Measurements from ENCODE around the gene IKZF1.
A peak's percentile ranks its signal among the peaks of the same experiment; 100 is the strongest.

Gene IKZF1

DNA sequence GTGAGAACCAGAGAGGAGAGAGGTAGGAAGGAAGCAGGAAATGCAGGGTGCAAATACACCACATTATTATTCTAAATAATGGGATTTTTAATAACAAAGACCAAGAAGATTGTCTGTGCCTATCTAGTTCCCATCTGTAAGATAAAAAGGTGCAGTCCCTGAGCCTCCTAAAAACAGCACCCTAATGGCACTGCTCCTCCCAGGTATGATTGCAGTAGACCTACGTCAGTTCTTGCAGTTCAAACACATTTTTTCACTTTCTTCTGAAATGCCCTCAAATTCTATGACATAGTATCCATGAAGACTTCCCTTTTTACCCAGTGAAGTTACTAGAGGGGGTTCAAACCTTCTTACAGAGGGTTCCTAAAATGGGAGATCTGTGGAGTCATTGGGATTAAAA is 75.0 kb downstream of the IKZF1 start:
- no peak for DNase-seq

DNA sequence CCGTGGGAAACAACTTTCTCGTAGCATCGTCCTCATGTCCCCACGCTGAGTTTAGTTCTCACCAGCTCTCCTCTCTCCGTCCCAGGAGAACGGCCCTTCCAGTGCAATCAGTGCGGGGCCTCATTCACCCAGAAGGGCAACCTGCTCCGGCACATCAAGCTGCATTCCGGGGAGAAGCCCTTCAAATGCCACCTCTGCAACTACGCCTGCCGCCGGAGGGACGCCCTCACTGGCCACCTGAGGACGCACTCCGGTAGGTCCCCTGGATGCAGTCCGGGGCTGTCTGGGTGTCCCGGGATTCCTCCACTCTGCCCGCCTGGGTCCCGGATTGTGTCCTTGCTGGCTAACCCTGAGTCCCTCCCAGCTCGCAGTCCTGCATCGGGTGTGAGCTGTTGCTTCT is 77.9 kb downstream of the IKZF1 start:
- no peak for DNase-seq

DNA sequence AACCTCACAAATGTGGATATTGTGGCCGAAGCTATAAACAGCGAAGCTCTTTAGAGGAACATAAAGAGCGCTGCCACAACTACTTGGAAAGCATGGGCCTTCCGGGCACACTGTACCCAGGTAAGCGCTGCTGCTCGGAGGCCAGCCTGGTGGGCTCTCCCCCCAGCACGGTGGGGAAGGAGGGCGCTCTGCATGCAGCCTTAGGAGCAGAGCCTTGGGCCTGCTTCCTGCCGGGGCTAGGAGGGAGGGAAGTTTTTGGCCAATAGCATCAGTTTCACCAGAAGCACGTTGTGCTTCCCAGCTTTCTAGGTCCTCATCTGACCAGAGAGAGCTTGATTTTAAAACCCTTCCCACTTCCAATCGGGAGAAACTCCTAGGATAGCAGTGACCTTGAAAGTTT is 82.8 kb downstream of the IKZF1 start:
- DNase-seq = no peak

DNA sequence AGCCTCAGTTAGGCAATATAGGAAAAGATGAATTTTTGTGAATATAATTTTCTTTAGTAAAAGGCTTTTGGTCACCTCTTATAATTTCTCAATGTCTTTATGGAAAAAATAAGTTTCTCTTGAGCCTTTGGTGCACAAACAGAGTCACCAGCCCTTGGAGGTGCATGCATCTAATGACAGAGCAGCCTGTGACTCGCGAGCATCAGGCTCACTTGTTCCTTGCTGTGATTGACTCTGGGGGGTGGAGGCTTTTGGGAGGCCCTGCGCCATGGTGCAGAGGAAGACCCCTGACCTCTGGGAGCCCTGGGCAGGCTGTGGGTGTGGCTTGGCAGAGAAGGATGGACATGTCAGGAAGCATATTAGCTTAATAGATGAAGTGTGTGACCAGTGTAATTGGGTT is 85.4 kb downstream of the IKZF1 start:
- no peak for DNase-seq

DNA sequence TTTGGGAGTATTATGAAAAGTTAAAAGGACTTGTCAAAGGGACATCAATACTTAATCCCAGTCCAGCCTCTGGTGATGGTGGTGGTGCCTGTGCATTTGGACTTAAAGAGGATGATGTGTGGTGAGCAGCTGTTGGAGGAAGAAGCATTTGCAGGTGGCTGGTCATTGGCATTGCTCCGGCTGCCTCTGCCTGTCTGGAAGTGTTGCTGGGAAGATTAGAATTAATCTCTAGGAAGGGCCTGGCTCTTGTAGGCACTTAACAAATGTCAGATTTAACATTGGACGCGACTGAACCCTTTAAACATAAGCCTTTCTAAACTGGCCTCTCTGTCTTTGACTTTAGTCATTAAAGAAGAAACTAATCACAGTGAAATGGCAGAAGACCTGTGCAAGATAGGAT is 86.9 kb downstream of the IKZF1 start:
- no peak for DNase-seq

DNA sequence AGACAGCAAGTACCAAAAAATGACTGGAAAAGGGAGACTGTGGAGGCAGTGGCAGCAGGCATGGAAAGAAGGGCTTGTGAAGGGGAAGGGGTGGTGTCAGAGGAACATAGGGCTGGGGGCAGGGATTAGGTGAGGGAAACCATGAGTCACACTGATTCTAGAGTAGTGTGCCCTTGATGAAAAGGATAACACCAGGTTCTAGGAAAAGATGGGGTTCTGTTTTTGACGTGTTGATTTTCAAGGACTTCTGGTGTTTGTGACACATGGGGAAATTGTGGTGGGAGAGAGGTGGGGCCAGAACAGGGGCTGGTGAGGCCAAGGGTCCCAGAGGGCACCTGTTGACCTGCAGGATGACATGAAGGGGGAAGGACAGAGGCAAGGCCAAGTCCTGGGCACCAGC is 88.6 kb downstream of the IKZF1 start:
- peak; percentile 30 for DNase-seq

DNA sequence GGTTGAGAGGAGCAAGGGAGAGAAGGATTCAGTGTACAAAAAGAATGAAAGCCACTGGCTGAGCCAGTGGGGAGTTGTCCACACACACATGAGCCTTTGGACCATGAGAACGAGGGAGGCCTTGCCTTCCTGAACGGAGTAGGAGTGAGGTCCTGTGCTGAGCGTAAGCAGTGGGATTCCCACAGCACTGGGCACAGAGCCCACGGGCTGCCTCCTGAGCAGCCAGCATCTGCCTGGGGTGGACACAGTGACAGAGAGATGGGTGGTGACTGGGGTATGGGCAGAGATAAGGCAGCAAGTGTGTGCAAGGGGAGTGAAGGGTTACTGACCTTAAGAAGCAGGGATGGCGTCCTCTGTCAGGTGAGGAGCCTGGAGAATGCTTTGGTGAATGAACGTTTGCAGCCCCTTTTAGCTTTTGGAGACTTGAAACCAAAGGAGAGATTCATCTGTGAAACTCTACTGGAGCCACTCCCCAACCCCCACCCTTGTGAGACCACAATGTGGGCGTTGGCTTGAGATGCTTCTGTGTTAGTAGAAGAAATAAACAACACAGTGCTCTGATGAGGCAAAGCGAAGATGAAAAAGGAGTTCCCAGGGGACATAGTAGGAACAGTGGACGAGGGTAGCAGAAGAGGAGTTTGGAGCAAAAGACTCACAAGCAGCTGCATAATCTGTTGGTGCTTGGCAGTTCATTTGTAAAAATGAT is 89.2 kb downstream of the IKZF1 start:
- DNase-seq = peak; percentile 63

DNA sequence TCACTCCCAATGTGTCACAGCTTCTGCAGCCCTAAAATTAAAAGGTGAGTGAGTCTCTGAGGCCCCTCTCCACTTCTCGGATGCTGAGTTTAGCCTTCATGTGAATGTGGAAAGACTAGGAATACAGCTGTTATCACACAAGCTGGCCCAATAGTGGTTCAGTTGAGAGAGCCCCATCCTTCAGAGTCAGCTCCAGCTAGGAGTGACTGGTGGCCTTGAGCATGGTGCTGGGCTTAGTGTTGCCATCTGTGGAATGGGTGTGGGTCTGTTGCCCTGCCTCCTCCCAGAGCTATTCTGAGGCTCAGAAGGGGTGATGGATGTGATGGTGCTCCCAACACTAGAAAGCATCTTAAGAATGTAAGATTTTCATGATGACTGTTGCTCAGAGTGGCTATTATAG is 89.8 kb downstream of the IKZF1 start:
- DNase-seq = no peak

DNA sequence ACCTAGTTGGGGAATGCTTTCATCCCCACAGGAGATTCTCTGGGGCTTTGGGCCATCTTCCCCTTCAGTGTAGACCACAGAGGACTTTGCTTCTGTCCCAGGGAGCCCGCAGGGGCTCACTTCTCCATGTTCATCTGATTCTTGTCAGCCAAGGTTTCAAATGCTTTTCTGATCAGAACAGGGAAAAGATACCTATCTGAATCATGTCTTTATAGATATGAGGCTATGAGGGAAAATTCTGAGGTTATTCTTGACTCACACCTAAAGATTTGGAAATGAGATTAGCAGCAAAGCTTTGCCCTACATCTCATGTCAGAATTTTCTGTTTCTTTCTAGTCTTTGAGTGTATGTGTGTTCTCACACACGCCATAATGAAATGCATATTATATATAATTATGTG is 92.3 kb downstream of the IKZF1 start:
- peak; percentile 33 for DNase-seq

DNA sequence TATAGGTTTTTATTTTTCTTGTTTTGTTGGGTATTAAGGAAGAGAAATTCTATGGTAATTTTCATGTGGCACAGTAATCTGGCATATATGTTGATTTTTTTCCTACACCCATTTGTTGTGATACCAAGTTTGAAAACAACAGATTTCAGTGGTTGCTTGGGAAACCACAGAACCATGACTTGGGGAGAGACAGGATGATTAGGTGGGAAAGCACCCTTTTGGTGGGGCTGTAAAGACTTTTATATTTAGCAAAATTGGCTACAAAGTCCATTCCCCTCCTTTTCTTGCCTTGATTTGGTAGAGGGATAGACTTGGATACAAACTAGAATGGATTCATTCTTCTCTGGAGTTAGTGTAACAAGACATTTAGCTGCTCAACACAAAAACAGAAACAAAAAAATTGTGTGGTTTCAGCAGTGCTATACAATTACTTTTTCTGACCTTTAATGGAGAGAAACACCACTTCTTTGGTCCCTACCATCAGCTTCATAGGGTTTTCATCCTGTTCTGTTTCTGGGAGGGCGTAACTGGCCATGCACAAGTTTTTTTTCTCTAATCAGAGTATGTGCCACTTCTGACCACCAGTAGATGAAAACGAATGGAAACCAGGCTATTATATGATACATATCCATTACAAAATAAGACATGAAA is 92.9 kb downstream of the IKZF1 start:
- DNase-seq = peak; percentile 65

DNA sequence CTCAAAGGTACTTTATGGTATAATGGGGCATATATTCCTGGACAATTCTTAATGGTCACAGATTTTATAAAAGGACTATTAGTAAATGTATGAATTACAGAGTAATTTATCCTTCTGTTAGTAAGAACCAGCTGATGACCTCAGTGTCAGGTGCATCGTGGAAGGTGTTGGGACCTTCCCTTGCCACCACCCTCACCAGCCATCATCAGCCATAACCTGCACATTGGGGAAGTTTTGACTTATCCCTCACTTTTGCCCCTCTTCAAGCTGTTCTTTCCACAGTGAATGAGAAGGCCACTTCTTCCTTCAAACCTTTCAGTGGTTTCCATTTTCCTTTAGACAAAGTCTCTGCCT is 93.4 kb downstream of the IKZF1 start:
- DNase-seq = no peak

DNA sequence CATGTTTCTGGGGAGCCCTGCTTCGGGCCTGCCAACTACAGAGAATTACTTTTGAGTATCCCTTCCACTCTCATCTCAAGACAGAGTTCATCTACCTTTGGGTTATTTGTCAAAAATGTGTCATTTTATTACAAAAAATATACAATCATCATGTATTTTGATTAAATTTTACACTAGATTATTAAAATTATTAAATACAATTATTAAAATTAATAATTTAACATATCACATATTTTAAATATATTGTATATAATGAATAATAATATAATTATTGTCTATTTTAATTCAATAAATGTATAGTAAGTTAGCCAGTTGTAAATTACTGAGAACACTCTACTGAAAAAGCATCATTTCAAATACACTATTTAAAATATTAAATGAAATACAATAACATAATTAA is 94.7 kb downstream of the IKZF1 start:
- no peak for DNase-seq

DNA sequence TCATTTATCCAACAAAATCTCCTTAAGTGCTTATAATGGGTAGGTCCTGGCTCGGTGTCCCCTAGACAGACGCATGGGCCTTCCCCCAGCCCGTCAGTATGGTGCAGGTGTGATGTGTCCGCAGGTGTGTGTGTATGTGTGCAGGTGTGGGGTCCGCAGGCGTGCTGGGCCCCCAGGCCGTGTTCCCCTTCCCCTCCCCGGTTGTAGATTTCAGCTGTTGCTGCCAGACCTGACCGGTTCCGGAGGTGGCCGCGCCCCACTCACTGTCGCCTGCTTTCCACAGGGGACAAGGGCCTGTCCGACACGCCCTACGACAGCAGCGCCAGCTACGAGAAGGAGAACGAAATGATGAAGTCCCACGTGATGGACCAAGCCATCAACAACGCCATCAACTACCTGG is 95.1 kb downstream of the IKZF1 start:
- no peak for DNase-seq

DNA sequence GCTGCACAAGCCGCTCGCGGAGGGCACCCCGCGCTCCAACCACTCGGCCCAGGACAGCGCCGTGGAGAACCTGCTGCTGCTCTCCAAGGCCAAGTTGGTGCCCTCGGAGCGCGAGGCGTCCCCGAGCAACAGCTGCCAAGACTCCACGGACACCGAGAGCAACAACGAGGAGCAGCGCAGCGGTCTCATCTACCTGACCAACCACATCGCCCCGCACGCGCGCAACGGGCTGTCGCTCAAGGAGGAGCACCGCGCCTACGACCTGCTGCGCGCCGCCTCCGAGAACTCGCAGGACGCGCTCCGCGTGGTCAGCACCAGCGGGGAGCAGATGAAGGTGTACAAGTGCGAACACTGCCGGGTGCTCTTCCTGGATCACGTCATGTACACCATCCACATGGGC is 95.6 kb downstream of the IKZF1 start:
- no peak for DNase-seq

DNA sequence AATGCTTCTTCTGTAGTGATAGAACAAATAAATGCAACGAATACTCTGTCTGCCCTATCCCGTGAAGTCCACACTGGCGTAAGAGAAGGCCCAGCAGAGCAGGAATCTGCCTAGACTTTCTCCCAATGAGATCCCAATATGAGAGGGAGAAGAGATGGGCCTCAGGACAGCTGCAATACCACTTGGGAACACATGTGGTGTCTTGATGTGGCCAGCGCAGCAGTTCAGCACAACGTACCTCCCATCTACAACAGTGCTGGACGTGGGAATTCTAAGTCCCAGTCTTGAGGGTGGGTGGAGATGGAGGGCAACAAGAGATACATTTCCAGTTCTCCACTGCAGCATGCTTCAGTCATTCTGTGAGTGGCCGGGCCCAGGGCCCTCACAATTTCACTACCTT is 99.9 kb downstream of the IKZF1 start:
- no peak for DNase-seq

DNA sequence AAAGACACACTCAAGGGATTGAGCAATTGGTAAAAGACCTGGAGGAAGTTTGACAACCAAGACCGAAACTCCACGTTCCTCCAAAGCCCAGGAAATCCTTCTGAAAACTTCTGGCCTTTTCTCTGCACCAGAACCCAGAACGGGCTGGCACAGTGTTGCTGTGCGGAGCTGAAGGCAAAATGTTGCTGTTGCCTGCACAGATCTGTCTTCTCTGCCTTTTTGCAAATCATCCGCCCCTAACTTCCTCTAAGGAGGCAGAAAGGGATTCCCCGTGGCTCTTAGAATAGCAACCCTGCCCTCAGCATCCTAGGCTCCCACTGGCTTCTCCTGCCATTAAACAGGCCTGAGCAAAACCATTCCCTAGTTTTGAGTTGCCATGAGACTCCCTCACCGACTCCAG is 100.7 kb downstream of the IKZF1 start:
- no peak for DNase-seq

DNA sequence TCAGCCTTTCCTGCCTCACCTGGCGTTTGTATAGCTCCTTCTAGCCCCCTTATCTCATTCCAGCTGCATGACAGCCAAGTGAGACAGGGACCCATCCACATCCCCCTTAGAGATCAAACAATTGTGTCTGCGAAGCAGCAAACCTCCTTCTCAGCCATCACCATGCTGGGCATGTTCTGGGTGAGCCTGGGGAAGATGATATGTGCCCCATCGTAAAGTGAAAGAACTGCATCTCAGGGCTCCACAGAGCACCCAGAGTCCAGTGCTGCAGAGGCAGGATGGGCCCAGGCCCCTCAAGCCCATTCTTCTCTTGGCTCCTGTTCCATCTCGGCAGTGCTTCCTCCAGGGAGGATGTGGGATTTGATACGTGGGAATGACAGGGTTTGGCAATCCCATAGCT is 102.4 kb downstream of the IKZF1 start:
- no peak for DNase-seq

DNA sequence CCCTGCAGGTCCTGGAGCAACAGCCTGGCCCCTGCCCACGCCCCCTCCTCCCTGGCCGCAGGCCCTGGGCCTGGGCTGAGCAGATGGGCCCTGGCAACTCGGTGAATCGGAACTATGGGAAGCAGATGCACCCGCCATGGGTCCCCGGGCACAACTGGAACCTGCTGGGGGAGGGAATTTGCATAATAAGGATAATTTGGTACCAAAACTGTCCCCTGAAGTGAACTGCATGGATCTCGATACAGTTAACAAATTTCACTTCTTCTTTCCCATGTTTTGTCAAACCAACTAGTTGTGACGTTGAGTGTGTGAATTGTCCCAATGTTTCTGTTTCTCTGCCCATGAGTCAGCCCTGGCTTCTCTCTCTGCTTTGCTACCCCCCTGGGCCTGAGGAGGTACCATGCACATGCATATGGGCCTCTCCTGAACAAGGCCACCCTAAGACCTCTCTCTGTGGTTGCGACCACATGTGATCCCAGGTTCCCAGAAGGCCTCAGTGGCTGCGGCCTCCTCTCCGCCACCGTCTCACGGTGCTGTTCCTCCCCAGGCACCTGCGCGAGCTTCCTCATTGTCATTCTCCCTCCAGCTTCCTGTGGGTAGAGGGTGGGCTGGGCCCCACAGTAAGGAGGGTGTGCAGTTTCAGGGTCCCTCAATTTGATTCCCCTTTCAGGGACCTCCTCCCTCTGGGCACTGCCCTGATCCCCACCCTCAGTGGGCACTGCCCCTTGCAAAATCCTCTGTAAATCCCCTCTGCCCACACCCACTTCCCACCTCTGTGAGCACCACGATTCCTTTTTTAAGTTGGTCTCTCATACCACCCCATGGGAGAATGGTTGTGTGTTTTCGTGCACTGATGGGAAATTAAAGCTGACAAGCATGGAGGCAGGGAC is 105.6 kb downstream of the IKZF1 start:
- DNase-seq = no peak

DNA sequence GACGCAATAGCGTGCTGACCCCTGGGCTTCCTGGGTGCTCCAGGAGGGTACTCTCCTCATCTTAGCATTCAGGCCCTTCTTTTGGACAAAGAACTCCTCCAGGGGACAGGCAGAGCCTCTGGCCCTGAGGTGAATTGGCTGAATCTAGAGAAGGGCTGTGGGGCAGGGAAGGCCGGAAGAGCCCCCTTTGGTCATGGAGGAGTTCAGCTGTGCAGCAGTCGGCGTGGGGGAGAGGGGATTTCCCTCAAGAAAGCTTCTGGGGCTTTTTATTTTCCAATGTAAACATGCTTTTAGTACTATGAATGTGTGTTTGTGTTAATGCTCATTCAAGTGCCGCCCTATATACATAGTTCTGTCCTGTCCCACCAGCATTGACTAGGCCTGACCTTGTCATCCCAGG is 106.8 kb downstream of the IKZF1 start:
- no peak for DNase-seq

DNA sequence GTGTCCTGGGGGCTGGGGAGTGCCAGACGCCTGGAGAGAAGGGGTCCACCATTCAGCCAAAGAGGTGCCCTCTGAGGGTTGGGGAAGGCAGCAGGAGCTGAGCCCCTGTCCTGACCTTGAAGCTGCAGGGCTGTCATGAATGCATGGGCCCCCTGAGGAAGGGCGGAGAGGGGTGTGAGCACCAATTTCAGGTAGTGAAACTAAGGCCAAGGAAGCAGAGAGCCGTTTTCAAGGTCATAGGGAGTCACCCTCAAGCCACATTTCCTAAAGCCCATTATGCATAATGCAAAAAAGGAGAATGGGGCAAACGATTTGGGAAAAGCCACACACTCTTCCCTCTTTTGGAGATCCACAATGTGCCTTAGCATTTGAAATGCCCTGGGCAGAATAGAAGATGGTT is 108.5 kb downstream of the IKZF1 start:
- no peak for DNase-seq

DNA sequence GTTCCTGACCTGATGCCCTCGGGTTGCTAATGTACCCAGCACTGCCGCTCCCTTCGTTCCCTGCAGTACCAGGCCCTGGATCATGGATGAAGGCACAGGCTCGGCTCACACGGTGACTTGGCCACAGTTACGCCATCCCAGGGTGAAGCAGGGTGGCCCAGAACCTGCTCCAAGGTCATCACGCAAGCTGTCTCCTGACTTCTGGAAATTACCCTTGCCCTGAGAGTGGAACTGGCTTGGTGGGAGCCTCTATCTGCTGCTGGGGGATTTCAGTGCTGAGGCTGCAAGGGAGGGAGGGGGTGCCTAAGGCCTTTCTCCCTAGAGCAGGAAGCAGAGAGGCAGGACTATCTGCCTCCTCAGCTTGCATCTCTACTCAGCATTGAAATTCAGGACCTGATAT is 109.0 kb downstream of the IKZF1 start:
- no peak for DNase-seq

DNA sequence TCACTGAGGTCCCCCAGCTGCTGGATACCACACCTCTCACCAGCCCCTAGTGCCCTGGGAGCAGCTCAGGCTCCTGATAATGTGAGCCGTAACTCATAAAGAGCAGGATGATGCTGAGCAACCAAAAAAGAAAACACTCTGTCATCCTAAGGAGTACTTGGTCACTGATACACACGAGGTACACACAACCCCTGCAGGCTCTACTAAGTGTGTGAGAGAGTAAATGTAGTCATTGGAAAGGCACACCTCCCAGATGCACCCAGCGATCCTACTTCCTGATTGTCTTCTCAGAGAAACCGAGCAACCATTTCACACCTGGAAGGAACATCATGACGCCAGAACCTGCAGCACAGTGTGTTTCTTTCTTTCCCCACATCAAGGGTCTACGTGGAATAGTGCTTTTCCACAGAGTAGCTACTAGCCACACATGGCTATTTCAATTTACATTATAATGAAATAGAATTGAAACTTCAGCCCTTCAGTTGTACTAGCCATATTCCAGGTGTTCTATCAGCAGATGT is 111.4 kb downstream of the IKZF1 start:
- DNase-seq = no peak

DNA sequence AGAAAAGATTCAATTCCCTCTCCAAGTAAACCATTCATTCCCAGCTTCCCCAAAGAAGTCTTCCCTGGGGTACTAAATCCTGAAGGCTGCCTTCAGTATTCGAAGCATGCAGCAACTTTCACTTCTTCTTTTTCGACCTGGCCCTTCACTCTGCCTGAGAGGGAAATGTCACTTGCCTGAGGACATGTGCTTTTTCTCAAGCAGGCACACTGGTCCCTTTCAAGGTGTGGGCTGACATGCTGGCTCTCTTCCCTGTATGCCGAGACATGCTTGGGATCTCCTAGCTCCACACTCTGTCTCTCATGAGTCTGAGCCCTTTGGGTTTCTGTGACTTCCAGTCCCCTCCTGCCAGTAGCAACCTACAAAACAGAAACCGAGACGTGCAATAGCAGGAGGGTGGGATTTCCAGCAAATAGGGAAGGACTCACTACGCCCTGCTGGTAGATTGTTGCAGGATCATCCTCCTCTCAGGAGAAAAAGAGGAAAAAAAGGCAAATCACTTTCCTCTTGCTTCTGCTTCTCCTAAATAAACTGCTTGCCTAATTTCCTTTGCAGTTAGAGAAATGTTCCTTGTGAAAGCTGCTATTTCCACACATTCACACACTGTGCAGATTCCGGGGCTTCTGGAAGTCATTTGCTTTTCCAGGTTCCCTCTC is 112.1 kb downstream of the IKZF1 start:
- no peak for DNase-seq

All from CD4-positive, alpha-beta T cell treated with Interleukin-12 subunit alpha and Interleukin-12 subunit beta, for 1 hour (primary cell).